SK-N-SH treated with all-trans-retinoic acid at 6 μM for 48 hours (cell line): ENCODE data around the gene FAM120A.

Source experiments
- ATAC-seq: fragments of 200-7000 bp; cut with Tn5 transposase; 3 replicates; pipeline ENCODE4 v1.9.1; 2020; ENCODE audit warnings: mild to moderate bottlenecking, moderate library complexity
- ARNTL ChIP-seq: fragments of 450-650 bp; formaldehyde crosslinking; IDR thresholded peaks from 2 replicates; pipeline ENCODE4 v1.5.0; 2020; ENCODE audit warnings: low read depth, mild to moderate bottlenecking, moderate library complexity, borderline replicate concordance
- CSDC2 ChIP-seq: fragments of 250-450 bp; sonication (Bioruptor Pico); IDR thresholded peaks from 2 replicates; pipeline ENCODE4 v1.5.0; 2020; ENCODE audit warnings: mild to moderate bottlenecking, moderate library complexity
- CSRNP3 ChIP-seq: fragments of 250-450 bp; sonication (Bioruptor Pico); IDR thresholded peaks from 2 replicates; pipeline ENCODE4 v1.5.1; 2021; ENCODE audit warnings: mild to moderate bottlenecking, moderate library complexity
- ESRRG ChIP-seq: fragments of 250-450 bp; sonication (Bioruptor Pico); IDR thresholded peaks from 2 replicates; pipeline ENCODE4 v1.6.1; 2021; ENCODE audit warnings: mild to moderate bottlenecking
- GLIS3 ChIP-seq: fragments of 250-450 bp; sonication (Bioruptor Pico); IDR thresholded peaks from 2 replicates; pipeline ENCODE4 v1.5.0; 2020; ENCODE audit warnings: mild to moderate bottlenecking, moderate library complexity
- ISL1 ChIP-seq: fragments of 250-450 bp; sonication (Bioruptor Pico); IDR thresholded peaks from 2 replicates; pipeline ENCODE4 v2.1.2; 2022; ENCODE audit warnings: mild to moderate bottlenecking, moderate library complexity
- OSR1 ChIP-seq: fragments of 250-450 bp; sonication (Bioruptor Pico); IDR thresholded peaks from 2 replicates; pipeline ENCODE4 v1.8.0; 2022; ENCODE audit warnings: moderate library complexity, mild to moderate bottlenecking, inconsistent platforms
- POU6F1 ChIP-seq: fragments of 250-450 bp; sonication (Bioruptor Pico); IDR thresholded peaks from 2 replicates; pipeline ENCODE4 v1.8.0; 2021; ENCODE audit warnings: low read depth, mild to moderate bottlenecking, moderate library complexity, borderline replicate concordance
- PPARA ChIP-seq: fragments of 250-450 bp; sonication (Bioruptor Pico); IDR thresholded peaks from 2 replicates; pipeline ENCODE4 v1.5.0; 2020; ENCODE audit warnings: mild to moderate bottlenecking, borderline replicate concordance
- RARB ChIP-seq: fragments of 250-450 bp; sonication (Bioruptor Pico); IDR thresholded peaks from 2 replicates; pipeline ENCODE4 v1.8.0; 2021; ENCODE audit warnings: mild to moderate bottlenecking, moderate library complexity
- SNAI2 ChIP-seq: fragments of 250-450 bp; sonication (Bioruptor Pico); IDR thresholded peaks from 2 replicates; pipeline ENCODE4 v1.5.0; 2020; ENCODE audit warnings: mild to moderate bottlenecking, moderate library complexity
- TCF4 ChIP-seq: fragments of 250-450 bp; sonication (Bioruptor Pico); IDR thresholded peaks from 2 replicates; pipeline ENCODE4 v1.8.0; 2021; ENCODE audit warnings: mild to moderate bottlenecking, moderate library complexity, borderline replicate concordance
- TOX ChIP-seq: fragments of 250-450 bp; sonication (Bioruptor Pico); IDR thresholded peaks from 2 replicates; pipeline ENCODE4 v1.8.0; 2021; ENCODE audit warnings: mild to moderate bottlenecking, moderate library complexity, borderline replicate concordance
- ZC3H10 ChIP-seq: fragments of 250-450 bp; sonication (Bioruptor Pico); IDR thresholded peaks from 2 replicates; pipeline ENCODE4 v1.5.1; 2021; ENCODE audit warnings: mild to moderate bottlenecking, moderate library complexity
- ZFP3 ChIP-seq: fragments of 250-450 bp; sonication (Bioruptor Pico); IDR thresholded peaks from 2 replicates; pipeline ENCODE4 v1.5.0; 2020; ENCODE audit warnings: mild to moderate bottlenecking, moderate library complexity
- ZFP30 ChIP-seq: fragments of 450-650 bp; formaldehyde crosslinking; IDR thresholded peaks from 2 replicates; pipeline ENCODE4 v1.5.0; 2022; ENCODE audit warnings: mild to moderate bottlenecking, moderate library complexity
- ZNF565 ChIP-seq: fragments of 450-650 bp; formaldehyde crosslinking; conservative IDR thresholded peaks from 2 replicates; pipeline ENCODE4 v1.5.0; 2020; ENCODE audit warnings: low read depth, mild to moderate bottlenecking, moderate library complexity
- ZNF70 ChIP-seq: fragments of 450-650 bp; formaldehyde crosslinking; IDR thresholded peaks from 2 replicates; pipeline ENCODE4 v1.5.0; 2020; ENCODE audit warnings: mild to moderate bottlenecking, moderate library complexity
- TF ChIP-seq, protein P1 (sequence below): fragments of 250-450 bp; sonication (Bioruptor Pico); IDR thresholded peaks from 2 replicates; pipeline ENCODE4 v1.5.0; 2020; ENCODE audit warnings: mild to moderate bottlenecking, moderate library complexity

The FAM120A gene

GRCh38 chr9:93585259-93585658 is 133.8 kb downstream of the FAM120A start:
- TF ChIP-seq SNAI2 (no peak), TCF4 (CRISPR knock-in tag) (no peak), RARB (no peak), ZC3H10 (CRISPR knock-in tag) (no peak), POU6F1 (CRISPR knock-in tag) (no peak), ZFP30 (CRISPR knock-in tag) (no peak)
- TF ChIP-seq, protein P1, sequence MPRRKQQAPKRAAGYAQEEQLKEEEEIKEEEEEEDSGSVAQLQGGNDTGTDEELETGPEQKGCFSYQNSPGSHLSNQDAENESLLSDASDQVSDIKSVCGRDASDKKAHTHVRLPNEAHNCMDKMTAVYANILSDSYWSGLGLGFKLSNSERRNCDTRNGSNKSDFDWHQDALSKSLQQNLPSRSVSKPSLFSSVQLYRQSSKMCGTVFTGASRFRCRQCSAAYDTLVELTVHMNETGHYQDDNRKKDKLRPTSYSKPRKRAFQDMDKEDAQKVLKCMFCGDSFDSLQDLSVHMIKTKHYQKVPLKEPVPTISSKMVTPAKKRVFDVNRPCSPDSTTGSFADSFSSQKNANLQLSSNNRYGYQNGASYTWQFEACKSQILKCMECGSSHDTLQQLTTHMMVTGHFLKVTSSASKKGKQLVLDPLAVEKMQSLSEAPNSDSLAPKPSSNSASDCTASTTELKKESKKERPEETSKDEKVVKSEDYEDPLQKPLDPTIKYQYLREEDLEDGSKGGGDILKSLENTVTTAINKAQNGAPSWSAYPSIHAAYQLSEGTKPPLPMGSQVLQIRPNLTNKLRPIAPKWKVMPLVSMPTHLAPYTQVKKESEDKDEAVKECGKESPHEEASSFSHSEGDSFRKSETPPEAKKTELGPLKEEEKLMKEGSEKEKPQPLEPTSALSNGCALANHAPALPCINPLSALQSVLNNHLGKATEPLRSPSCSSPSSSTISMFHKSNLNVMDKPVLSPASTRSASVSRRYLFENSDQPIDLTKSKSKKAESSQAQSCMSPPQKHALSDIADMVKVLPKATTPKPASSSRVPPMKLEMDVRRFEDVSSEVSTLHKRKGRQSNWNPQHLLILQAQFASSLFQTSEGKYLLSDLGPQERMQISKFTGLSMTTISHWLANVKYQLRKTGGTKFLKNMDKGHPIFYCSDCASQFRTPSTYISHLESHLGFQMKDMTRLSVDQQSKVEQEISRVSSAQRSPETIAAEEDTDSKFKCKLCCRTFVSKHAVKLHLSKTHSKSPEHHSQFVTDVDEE (CRISPR knock-in tag): no peak
- no peak for ATAC-seq

DNA sequence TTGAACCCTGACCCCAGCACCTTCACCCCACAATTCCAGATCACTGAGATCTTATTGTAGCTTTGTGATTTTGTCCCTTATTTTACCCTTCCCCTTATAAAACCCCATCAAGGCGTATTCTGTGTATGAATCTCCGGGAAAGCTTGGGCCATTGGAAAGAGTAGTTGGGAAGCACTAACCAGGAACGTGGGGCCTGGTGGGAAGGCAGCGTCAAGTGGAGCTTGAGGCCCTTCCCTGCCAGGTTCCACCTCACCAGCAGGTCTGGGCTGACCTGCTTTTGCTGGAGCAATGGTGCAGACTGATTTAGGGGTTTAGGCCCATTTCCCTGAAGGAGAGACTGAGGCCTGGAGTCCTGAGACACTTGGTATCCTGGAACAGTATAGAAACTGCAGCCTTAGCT is 134.2 kb downstream of the FAM120A start:
- no peak for ATAC-seq
- no peak for TF ChIP-seq ZFP30 (CRISPR knock-in tag)
- TF ChIP-seq SNAI2: no peak
- TF ChIP-seq PPARA (CRISPR knock-in tag): no peak
- TF ChIP-seq TOX (CRISPR knock-in tag): no peak

GRCh38 chr9:93586290-93587057 is 135.0 kb downstream of the FAM120A start:
- no peak for ATAC-seq
- no peak for TF ChIP-seq POU6F1 (CRISPR knock-in tag)
- TF ChIP-seq GLIS3 (CRISPR knock-in tag): no peak
- no peak for TF ChIP-seq ZNF70 (CRISPR knock-in tag)
- no peak for TF ChIP-seq ZC3H10 (CRISPR knock-in tag)
- no peak for TF ChIP-seq CSRNP3
- TF ChIP-seq ZNF565: no peak
- TF ChIP-seq TCF4 (CRISPR knock-in tag): no peak
- TF ChIP-seq ESRRG (CRISPR knock-in tag): no peak
- TF ChIP-seq OSR1: no peak
- TF ChIP-seq ISL1 (CRISPR knock-in tag): no peak
- no peak for TF ChIP-seq ARNTL (CRISPR knock-in tag)
- no peak for TF ChIP-seq PPARA (CRISPR knock-in tag)
- TF ChIP-seq, protein P1 (CRISPR knock-in tag): no peak
- TF ChIP-seq RARB: no peak
- TF ChIP-seq ZFP3: no peak
- no peak for TF ChIP-seq CSDC2
- no peak for TF ChIP-seq ZFP30 (CRISPR knock-in tag)
- TF ChIP-seq TOX (CRISPR knock-in tag): no peak
- TF ChIP-seq, all 23 proteins: peak for 0
